ENCODE results near the gene COPZ2.
A peak's percentile ranks its signal among the peaks of the same experiment; 100 is the strongest.

COPZ2 gene

DNA sequence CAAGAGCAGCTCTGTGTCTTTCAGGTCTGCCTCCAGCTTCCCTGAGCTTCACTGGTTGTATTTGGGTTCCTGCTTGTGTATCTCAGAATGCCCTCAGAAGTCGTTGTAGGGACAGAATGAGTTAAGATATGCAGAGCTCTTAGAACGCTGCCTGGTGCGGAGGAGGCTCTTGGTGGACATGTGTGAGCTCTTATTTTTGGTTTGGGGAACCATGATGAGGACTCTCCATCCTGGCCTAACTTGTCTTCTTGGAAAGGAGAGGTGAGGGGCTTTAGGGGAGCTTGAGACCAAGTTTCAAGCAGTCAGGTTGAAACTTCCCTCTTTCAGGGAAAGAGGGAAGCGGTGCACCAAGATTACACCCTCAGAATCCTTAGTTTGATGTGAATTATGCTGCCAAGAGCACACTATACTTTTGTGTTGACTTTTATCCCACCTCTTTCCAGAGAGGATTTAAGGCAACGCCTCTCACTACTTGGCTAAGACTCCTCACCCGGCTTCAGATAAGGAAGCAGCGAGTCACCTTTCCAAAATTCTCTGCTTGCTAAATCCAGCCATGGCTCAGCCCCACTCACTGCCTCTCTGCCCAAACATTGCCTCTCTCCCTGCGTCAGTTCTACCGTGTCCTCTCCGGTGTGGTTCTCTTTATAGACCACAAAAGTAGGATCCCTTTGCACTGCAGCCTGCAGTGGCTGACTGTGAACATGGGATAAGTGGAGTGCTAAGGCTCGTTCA, 53.9 kb downstream of the COPZ2 start:
- no peak for DNase-seq (ENCODE audit: low spot score)

DNA sequence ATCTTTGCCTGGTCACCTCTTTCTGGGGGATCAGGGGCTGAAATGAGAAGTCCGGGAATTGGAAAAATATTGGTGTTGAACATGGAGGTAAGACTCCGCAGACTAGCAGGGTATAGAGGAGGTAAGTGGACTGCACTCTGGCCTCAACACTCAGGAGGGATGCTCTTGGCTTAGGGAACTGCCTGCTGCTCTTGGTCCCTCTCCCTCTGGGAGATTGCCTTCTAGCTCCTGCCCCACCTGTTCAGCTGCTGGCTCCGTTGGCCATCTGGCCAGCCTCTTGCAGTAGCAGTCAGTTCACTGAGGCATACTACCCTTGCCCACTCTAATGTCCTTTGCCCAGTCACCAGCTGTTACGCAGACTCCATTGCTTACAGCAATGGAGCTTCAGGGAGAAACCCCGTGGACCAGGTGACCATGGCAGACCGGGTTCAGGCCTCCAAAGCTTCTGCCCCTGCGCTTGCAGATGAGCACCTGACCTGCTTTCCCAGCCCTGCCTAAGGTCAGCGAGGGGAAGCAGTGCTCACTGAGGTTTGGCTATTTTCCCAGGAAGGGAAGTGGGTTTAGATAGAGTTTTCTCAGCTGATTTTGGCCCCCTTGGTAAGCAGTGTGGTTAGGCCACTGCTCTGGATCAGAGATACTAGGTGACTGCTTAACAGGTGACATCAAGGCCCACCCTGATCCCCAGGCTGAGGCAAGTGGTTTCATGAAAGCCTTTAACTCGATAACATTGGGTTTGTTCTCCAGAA, 54.8 kb downstream of the COPZ2 start:
- DNase-seq (ENCODE audit: low spot score), result no peak

DNA sequence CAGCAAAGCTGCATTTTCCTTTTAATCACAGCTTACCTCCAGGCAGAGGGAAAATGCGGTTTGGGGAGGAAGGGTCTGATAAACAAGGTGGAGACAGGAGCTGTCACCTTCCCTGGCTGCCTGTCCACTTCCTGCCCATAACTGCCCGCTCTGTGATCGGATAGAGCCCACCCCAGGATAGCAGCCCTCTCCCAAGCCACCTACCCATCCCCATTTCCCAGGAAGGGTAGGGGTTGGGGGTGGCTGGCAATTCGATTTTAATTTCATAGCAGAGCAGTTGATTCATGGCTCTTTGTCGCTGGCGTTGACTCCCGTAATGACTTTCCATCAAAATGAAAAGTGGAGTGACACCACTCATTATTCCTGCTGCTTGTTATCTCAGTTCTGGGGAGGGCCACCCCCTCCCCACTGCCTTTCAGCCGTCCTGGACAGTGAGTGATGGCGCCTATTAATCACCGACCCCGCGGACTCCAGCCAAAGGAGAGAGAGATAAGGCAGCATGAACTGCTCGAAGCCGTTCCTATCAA, 55.4 kb downstream of the COPZ2 start:
- DNase-seq (ENCODE audit: low spot score), result no peak

DNA sequence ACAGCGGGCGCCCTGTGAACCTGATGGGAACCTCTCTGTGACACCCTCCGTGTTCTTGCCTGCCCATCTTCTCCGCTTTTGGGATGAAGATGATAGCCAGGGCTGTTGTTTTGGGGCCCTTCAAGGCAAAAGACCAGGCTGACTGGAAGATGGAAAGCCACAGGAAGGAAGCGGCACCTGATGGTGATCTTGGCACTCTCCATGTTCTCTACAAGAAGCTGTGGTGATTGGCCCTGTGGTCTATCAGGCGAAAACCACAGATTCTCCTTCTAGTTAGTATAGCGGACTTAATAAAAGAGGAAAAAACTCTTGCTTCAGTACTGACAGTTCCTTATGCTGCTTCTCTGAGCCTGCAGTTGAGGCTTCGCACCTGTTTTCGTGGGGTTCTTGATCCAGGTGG, 56.1 kb downstream of the COPZ2 start:
- no peak for DNase-seq (ENCODE audit: low spot score)

- no peak for DNase-seq (ENCODE audit: low spot score)
Observed at GRCh38 chr17:47980541-47980940, 57.1 kb downstream of the COPZ2 start.

- DNase-seq (ENCODE audit: low spot score), result peak; percentile 56
Observed at GRCh38 chr17:47978324-47978723, 59.3 kb downstream of the COPZ2 start.

Data from kidney capillary endothelial cell (primary cell).